IMR-90 (cell line): ENCODE data around the gene TSSK2. TPM values are rescaled to one million over a fixed set of nuclear protein-coding genes. Genes with fewer than 3 reads are reported as not detected.

ENCODE experiments used
- ATAC-seq: fragments of 200-7000 bp; cut with Tn5 transposase; 2 replicates; pipeline ENCODE4 v1.9.1; 2020; ENCODE audit warnings: low read depth, mild to moderate bottlenecking, moderate library complexity
- BruUV-seq: library from RNA; stranded (reverse); fragments of 400-500 nt; replicated peaks from 2 replicates; lab custom pipeline; 2021; lab: Mats Ljungman, UMichigan
- CTCF ChIA-PET: fragments of 300-600 bp; formaldehyde crosslinking; extraction: SDS; loops from one replicate; lab custom pipeline; 2021; ENCODE audit warnings: antibody characterized with exemption; lab: Yijun Ruan, JAX
- POLR2A ChIA-PET: fragments of 300-600 bp; sonication (Branson Sonifier 250); formaldehyde crosslinking; loops from one replicate; lab custom pipeline; 2022; ENCODE audit warnings: antibody characterized with exemption; ENCODE audit not compliant: unreplicated experiment; lab: Charles Lee
- DNase-seq: peaks from one replicate; pipeline ENCODE4 v3.0.0; 2013
- H2AFZ ChIP-seq: replicated peaks from 2 replicates; pipeline ENCODE3; 2013; ENCODE audit warnings: low read length, mild to moderate bottlenecking; ENCODE audit not compliant: poor library complexity
- H2AK5ac ChIP-seq: 2 replicates; pipeline ENCODE4 v1.6.1; 2013; ENCODE audit warnings: low read depth, low read length, inconsistent platforms
- H2AK9ac ChIP-seq: replicated peaks from 2 replicates; pipeline ENCODE3; 2013; ENCODE audit warnings: mild to moderate bottlenecking, low read depth, low read length, moderate library complexity; ENCODE audit not compliant: poor library complexity
- H2BK120ac ChIP-seq: 2 replicates; pipeline ENCODE4 v1.6.1; 2013; ENCODE audit warnings: low read depth, low read length, inconsistent platforms
- H2BK15ac ChIP-seq: 3 replicates; pipeline ENCODE4 v1.6.1; 2013; ENCODE audit warnings: low read depth, low read length, inconsistent platforms
- H2BK20ac ChIP-seq: 2 replicates; pipeline ENCODE4 v1.6.1; 2013; ENCODE audit warnings: low read depth, mild to moderate bottlenecking, inconsistent platforms, low read length, moderate library complexity
- H2BK5ac ChIP-seq: 2 replicates; pipeline ENCODE4 v1.6.1; 2013; ENCODE audit warnings: mild to moderate bottlenecking, low read depth, low read length, inconsistent platforms; ENCODE audit not compliant: poor library complexity, severe bottlenecking
- H3K14ac ChIP-seq: replicated peaks from 2 replicates; pipeline ENCODE4 v1.6.1; 2013; ENCODE audit warnings: low read depth, low read length, inconsistent platforms
- H3K18ac ChIP-seq: 2 replicates; pipeline ENCODE4 v1.6.1; 2013; ENCODE audit warnings: low read depth, low read length, control low read depth
- H3K23ac ChIP-seq: 2 replicates; pipeline ENCODE4 v1.6.1; 2013; ENCODE audit warnings: low read depth, low read length, inconsistent platforms
- H3K27ac ChIP-seq: 2 replicates; pipeline ENCODE4 v1.5.1; 2013; ENCODE audit warnings: mild to moderate bottlenecking, control low read depth, low read length; ENCODE audit not compliant: insufficient read depth
- H3K27me3 ChIP-seq: 2 replicates; pipeline ENCODE4 v1.6.1; 2013; ENCODE audit warnings: low read length; ENCODE audit not compliant: control insufficient read depth, insufficient read depth
- H3K36me3 ChIP-seq: 2 replicates; pipeline ENCODE4 v1.6.1; 2013; ENCODE audit warnings: low read length, mixed read lengths; ENCODE audit not compliant: control insufficient read depth, insufficient read depth
- H3K4ac ChIP-seq: 2 replicates; pipeline ENCODE4 v1.6.1; 2013; ENCODE audit warnings: low read depth, low read length, inconsistent platforms
- H3K4me1 ChIP-seq: 2 replicates; pipeline ENCODE4 v1.6.1; 2013; ENCODE audit warnings: low read length, mixed read lengths; ENCODE audit not compliant: control insufficient read depth, insufficient read depth
- H3K4me2 ChIP-seq: 2 replicates; pipeline ENCODE4 v1.6.1; 2013; ENCODE audit warnings: low read depth, mild to moderate bottlenecking, control low read depth, low read length, moderate library complexity
- H3K4me3 ChIP-seq: 2 replicates; pipeline ENCODE4 v1.5.1; 2013; ENCODE audit warnings: low read depth, mild to moderate bottlenecking, control low read depth, low read length, moderate library complexity; ENCODE audit not compliant: insufficient read depth
- H3K56ac ChIP-seq: 2 replicates; pipeline ENCODE4 v1.6.1; 2013; ENCODE audit warnings: low read length, inconsistent platforms; ENCODE audit not compliant: insufficient read depth; ENCODE audit errors: extremely low read depth
- H3K79me1 ChIP-seq, 2 experiments: 2 replicates each; pipeline ENCODE4 v1.6.1; 2013; ENCODE audit warnings: low read length in 2 of 2, inconsistent platforms in 1 of 2, low read depth in 1 of 2
- H3K9ac ChIP-seq: 2 replicates; pipeline ENCODE4 v1.6.1; 2013; ENCODE audit warnings: low read depth, low read length, control low read depth
- H3K9me1 ChIP-seq: 2 replicates; pipeline ENCODE4 v1.6.1; 2013; ENCODE audit warnings: low read length, inconsistent platforms; ENCODE audit not compliant: insufficient read depth
- H3K9me3 ChIP-seq: 2 replicates; pipeline ENCODE4 v1.6.1; 2013; ENCODE audit warnings: low read length; ENCODE audit not compliant: control insufficient read depth, insufficient read depth
- H4K20me1 ChIP-seq: 2 replicates; pipeline ENCODE4 v1.6.1; 2013; ENCODE audit warnings: low read length, inconsistent platforms; ENCODE audit not compliant: insufficient read depth
- H4K5ac ChIP-seq: 2 replicates; pipeline ENCODE4 v1.6.1; 2013; ENCODE audit warnings: mild to moderate bottlenecking, low read depth, low read length, control low read depth
- H4K8ac ChIP-seq, 2 experiments: 2 replicates each; pipeline ENCODE4 v1.6.1; 2013; ENCODE audit warnings: low read depth in 2 of 2, low read length in 2 of 2, control low read depth in 1 of 2, inconsistent platforms in 1 of 2
- H4K91ac ChIP-seq: 2 replicates; pipeline ENCODE4 v1.6.1; 2013; ENCODE audit warnings: low read depth, low read length, inconsistent platforms; ENCODE audit not compliant: insufficient read depth
- BHLHE40 ChIP-seq: fragments of 150-350 bp; IDR thresholded peaks from 2 replicates; pipeline ENCODE4 v1.6.1; 2016; ENCODE audit warnings: mild to moderate bottlenecking, low read depth, low read length
- CEBPB ChIP-seq: IDR thresholded peaks from 2 replicates; pipeline ENCODE4 v1.6.1; 2012; ENCODE audit warnings: low read depth, low read length, improper control_type of control experiment
- CHD1 ChIP-seq: IDR thresholded peaks from 2 replicates; pipeline ENCODE4 v1.6.1; 2012; ENCODE audit warnings: low read depth, low read length, improper control_type of control experiment
- CTCF ChIP-seq: conservative IDR thresholded peaks from 2 replicates; pipeline ENCODE4 v1.5.1; 2012; ENCODE audit warnings: mild to moderate bottlenecking, low read depth, low read length, improper control_type of control experiment
- ELK1 ChIP-seq: fragments of 150-350 bp; IDR thresholded peaks from 2 replicates; pipeline ENCODE4 v1.6.1; 2016; ENCODE audit warnings: low read depth, mild to moderate bottlenecking, low read length, moderate library complexity, borderline replicate concordance
- FOS ChIP-seq: fragments of 150-350 bp; IDR thresholded peaks from 2 replicates; pipeline ENCODE4 v1.6.1; 2016; ENCODE audit warnings: low read depth, low read length
- MAFK ChIP-seq: IDR thresholded peaks from 2 replicates; pipeline ENCODE4 v1.6.1; 2012; ENCODE audit warnings: low read depth, low read length, improper control_type of control experiment
- MAZ ChIP-seq: IDR thresholded peaks from 2 replicates; pipeline ENCODE4 v1.6.1; 2012; ENCODE audit warnings: low read depth, mild to moderate bottlenecking, low read length, improper control_type of control experiment, moderate library complexity, borderline replicate concordance
- MXI1 ChIP-seq: IDR thresholded peaks from 2 replicates; pipeline ENCODE4 v1.6.1; 2012; ENCODE audit warnings: low read depth, mild to moderate bottlenecking, low read length, moderate library complexity, borderline replicate concordance
- NFE2L2 ChIP-seq: fragments of 150-350 bp; IDR thresholded peaks from 2 replicates; pipeline ENCODE4 v1.6.1; 2016; ENCODE audit warnings: low read depth, mild to moderate bottlenecking, low read length
- POLR2A ChIP-seq: IDR thresholded peaks from 2 replicates; pipeline ENCODE4 v1.6.1; 2012; ENCODE audit warnings: mild to moderate bottlenecking, low read depth, low read length
- RAD21 ChIP-seq: IDR thresholded peaks from 2 replicates; pipeline ENCODE4 v1.6.1; 2012; ENCODE audit warnings: low read length, improper control_type of control experiment
- RCOR1 ChIP-seq: IDR thresholded peaks from 2 replicates; pipeline ENCODE4 v1.6.1; 2012; ENCODE audit warnings: mild to moderate bottlenecking, low read length, improper control_type of control experiment; ENCODE audit not compliant: insufficient replicate concordance
- RFX5 ChIP-seq: IDR thresholded peaks from 2 replicates; pipeline ENCODE4 v1.8.0; 2012; ENCODE audit warnings: low read depth, mild to moderate bottlenecking, low read length, moderate library complexity
- SMC3 ChIP-seq: fragments of 150-350 bp; IDR thresholded peaks from 2 replicates; pipeline ENCODE4 v1.6.1; 2016; ENCODE audit warnings: low read depth, mild to moderate bottlenecking, antibody characterized with exemption, low read length, moderate library complexity
- USF2 ChIP-seq: fragments of 150-350 bp; IDR thresholded peaks from 2 replicates; pipeline ENCODE4 v1.6.1; 2017; ENCODE audit warnings: mild to moderate bottlenecking, antibody characterized with exemption, low read length, low read depth
- WGBS, 2 experiments: methylation state at CpG; one replicate each; pipeline versions ENCODE4 v1.1.5 to v1.1.7; 2013; ENCODE audit warnings: missing lambda C conversion rate in 2 of 2; ENCODE audit not compliant: insufficient read length in 1 of 2; ENCODE audit errors: extremely low coverage in 2 of 2; 5-methylcytosine and 5-hydroxymethylcytosine counted together
- dilution Hi-C: fragments of 300-500 bp; cut with HindIII; formaldehyde crosslinking; loops from one replicate; pipeline ENCODE4 v1.14.3; 2018; ENCODE audit warnings: low sequenced_read_pairs; ENCODE audit not compliant: unreplicated experiment
- in situ Hi-C: fragments of 300-500 bp; cut with MboI; formaldehyde crosslinking; loops from 3 replicates; pipeline ENCODE4 v1.14.3; 2019; ENCODE audit warnings: low sequenced_read_pairs, inconsistent platforms, mixed read lengths
- intact Hi-C: fragments of 100-400 bp; cut with micrococcal nuclease; formaldehyde crosslinking; loops from 2 replicates; pipeline ENCODE4 v1.10.0; 2022
- polyA plus RNA-seq, 3 experiments: library from polyadenylated mRNA; depleted of rRNA; stranded (reverse); fragments of >200 nt; gene quantifications; 2 replicates each; pipeline ENCODE4 v1.2.3, GENCODE V29; 2012; ENCODE audit warnings: low replicate concordance in 1 of 3
- total RNA-seq: library from RNA; depleted of rRNA; stranded (reverse); fragments of >200 nt; gene quantifications from 2 replicates; pipeline ENCODE4 v1.2.3, GENCODE V29; 2012

TSSK2 gene
- total and polyA plus RNA-seq, 2 of the 4 experiments (the other 2 are of a cell fraction), result not detected

- dilution Hi-C loops, result no loop called here
Measured at GRCh38 chr22:19136915-19137314, 5.8 kb downstream of the TSSK2 start.

More at GRCh38 chr22:19136915-19137314, 5.8 kb downstream of the TSSK2 start:
- TF ChIP-seq CEBPB (no peak), CTCF (no peak), POLR2A (no peak), NFE2L2 (no peak), USF2 (no peak), MXI1 (no peak), BHLHE40 (no peak), RFX5 (no peak), MAFK (no peak), RCOR1 (no peak), SMC3 (no peak), RAD21 (no peak), ELK1 (no peak), CHD1 (no peak), MAZ (no peak), FOS (no peak)
- no peak overlapping the region for H4K5ac ChIP-seq
- no peaks in the 10 kb centered on the region for H3K9me1 ChIP-seq
- H3K4me1 ChIP-seq, result no peaks in the 10 kb centered on the region
- no peak overlapping the region for H2AK9ac ChIP-seq
- intact Hi-C loops, result no loop called here
- no peak overlapping the region for H4K91ac ChIP-seq
- DNase-seq (no peak), ATAC-seq (no peak)
- H3K9ac ChIP-seq, result no peak overlapping the region
- H3K4me2 ChIP-seq, result no peak overlapping the region
- no peak overlapping the region for H2BK20ac ChIP-seq
- H3K23ac ChIP-seq, result no peak overlapping the region
- H3K27ac ChIP-seq, result no peak overlapping the region
- H3K9me3 ChIP-seq, result no peaks in the 10 kb centered on the region
- no peak overlapping the region for H3K4ac ChIP-seq
- no peak overlapping the region for H3K4me3 ChIP-seq
- no TSS peak for BruUV-seq
- no peak overlapping the region for H2AK5ac ChIP-seq
- no peak overlapping the region for H2BK15ac ChIP-seq
- peaks cover 82% of the 10 kb centered on the region for H3K36me3 ChIP-seq
- H3K18ac ChIP-seq, result no peak overlapping the region
- ChIA-PET POLR2A (no interaction called here), CTCF (no interaction called here)
- H2BK5ac ChIP-seq, result no peak overlapping the region
- no peak overlapping the region for H4K8ac ChIP-seq
- H4K20me1 ChIP-seq, result no peaks in the 10 kb centered on the region; the same call in 1 of the 2 replicates
- in situ Hi-C loops, result no loop called here
- 100% methylated on average over 9 of the region's 10 CpGs; no CpG with 5 or more reads in 1 of the 2 experiments for WGBS, 2 experiments
- H3K14ac ChIP-seq, result no peak overlapping the region
- H3K56ac ChIP-seq, result no peak overlapping the region
- no peak overlapping the region for H2BK120ac ChIP-seq
- no peaks in the 10 kb centered on the region for H3K27me3 ChIP-seq
- no peak overlapping the region for H2AFZ ChIP-seq
- H3K79me1 ChIP-seq, result peaks cover 0 to 4% of the 10 kb centered on the region in 2 experiments; a peak in 2 of 4 replicates
